HG02610 (cell line): ENCODE measurements around the gene ERICH2.
A peak's percentile ranks its signal among the peaks of the same experiment; 100 is the strongest.

Experiments used
- ATAC-seq: cut with Tn5 transposase; IDR thresholded peaks from one replicate; pipeline ENCODE4 v1.9.1; 2021; ENCODE audit warnings: mild to moderate bottlenecking, moderate library complexity; ENCODE audit not compliant: unreplicated experiment

ERICH2 gene

GRCh38 chr2:170762760-170763159 lies 7.4 kb upstream of the ERICH2 start:
- no peak for ATAC-seq

DNA sequence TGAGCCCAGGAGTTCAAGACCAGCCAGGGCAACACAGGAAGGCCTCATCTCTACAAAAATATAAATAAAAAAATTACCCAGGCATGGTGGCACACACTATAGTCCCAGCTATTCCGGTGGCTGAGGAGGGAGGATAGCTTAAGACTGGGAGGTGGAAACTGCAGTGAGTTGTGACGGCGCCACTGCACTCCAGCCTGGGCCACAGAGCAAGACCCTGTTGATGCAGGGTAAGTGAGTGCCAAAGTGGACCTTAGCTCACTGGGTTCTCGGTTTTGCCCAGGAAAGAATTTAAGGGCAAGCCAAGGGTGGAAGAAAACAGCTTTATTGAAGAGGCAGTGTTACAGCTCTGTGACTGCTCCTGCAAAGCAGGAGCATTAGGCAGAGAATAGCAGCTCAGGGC lies 6.9 kb upstream of the ERICH2 start:
- no peak for ATAC-seq

DNA sequence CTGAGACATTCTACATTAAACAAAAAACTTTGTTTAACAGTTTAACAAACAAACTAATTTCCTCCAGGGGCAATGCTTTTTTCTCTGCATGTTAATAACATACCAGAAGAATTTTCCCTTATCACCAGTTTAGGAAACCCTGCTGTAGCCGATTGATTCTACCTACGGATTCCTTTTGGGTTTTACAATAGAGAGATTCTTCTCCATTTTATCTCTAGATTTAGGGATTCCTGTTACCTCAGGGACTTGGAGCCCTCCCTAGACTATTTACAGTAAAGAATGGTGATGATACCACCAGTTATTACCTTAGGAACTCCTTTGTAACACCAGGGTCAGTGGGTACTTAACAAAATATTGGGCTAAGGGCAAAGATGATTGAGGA lies 5.3 kb upstream of the ERICH2 start:
- ATAC-seq: no peak

GRCh38 chr2:170766693-170767092 lies 3.5 kb upstream of the ERICH2 start:
- ATAC-seq: no peak

DNA sequence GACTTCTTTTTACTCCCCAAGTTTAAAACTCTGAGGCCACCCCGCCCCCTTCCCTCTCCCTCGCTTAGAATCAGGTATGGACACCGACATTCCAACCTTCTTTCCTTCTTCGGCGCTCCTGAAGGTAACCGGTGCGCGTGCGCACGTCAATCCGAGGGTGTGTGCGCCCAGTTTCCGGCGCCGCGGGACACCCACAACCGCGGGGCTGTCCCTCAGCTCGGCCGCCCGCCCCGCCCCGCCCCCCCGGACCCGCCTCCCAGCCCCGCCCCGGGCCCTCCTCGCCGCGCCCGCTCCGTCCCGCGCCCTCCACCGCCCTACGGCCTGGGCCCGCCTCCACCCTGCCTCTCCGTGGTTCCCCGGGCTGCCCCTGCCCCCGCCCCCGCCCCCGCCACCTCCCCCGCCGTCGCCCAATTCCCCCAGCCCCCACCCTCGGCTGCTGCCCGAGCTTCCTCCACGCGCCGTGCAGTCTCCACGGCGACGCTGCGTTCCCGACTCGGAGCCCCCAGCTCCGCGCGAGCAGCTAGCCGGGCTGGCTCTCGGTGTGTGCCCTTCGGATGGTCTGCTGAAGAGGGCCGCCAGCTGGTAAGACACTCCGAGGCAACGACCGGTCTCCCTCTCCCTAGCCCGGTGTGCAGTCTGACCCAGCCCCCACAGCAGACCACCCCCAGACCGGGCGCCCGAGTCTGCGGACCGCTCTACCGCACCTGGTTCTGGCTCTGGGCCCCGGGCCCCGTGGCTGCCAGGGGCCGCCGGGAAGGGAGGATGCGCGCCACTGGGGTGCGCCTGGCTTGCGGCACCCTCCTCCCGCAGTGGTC lies 635 bp downstream of the ERICH2 start:
- peak; percentile 83 for ATAC-seq

DNA sequence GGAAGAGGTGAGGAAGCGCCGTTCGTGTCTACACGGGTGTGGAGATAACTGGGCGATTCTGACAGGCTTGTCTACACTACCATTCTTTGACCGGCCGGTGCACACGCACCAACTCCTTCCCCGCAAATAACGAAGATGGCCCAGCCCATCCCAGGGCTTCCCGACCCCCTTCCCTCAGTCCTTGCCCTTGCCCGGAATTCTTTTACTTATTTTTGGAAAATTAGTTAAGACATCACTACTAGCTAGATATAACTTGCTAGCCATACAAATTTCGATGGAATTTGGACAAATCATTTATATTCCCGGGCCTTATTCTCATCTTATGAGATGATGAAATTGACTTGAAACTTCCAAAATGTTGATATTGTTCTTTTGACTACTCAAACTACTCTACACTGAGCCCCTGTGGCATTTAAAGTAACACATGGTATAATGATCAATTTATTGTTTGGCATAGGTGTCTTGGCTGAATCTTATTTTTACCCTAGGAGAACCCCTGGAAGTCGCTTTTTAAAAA lies 1.3 kb downstream of the ERICH2 start:
- no peak for ATAC-seq

DNA sequence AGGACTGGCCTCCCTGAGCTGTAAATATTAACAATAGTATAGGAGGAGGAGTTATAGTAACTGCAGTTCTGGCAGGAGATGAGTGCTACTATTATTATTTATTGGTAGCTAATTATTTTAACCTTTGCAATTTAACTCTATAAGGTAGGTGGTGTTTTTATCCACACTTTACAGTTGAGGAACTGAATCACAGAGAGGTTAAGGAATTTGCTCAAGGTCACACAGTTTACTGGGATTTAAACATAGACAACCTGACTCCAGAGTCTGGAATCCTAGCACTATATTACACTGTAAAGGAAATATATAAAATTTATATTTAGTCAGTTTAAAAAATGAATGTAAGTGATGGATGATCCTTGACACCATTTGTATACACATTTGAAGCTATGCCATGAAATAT lies 2.1 kb downstream of the ERICH2 start:
- no peak for ATAC-seq

GRCh38 chr2:170774074-170774473 lies 3.9 kb downstream of the ERICH2 start:
- ATAC-seq: no peak

DNA sequence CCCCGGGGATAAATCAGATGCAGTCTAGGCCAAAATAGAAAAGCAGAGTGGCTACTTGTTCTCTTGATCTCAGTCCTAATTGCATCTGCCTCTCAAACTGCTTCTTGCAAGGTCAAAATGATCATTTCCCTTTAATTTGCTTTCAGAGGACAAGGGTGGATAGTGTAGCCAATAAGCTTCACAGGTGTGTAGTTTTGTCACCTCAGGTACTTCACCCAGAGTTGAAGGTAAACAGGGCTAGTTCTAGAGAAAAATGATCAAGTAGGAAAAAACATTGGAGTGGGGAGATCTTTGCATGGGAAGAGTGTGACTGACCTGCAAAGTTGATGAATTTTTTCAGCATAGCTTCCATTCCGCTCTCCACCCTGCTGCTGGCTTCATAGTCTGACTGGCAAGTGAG lies 8.7 kb downstream of the ERICH2 start:
- ATAC-seq: no peak

DNA sequence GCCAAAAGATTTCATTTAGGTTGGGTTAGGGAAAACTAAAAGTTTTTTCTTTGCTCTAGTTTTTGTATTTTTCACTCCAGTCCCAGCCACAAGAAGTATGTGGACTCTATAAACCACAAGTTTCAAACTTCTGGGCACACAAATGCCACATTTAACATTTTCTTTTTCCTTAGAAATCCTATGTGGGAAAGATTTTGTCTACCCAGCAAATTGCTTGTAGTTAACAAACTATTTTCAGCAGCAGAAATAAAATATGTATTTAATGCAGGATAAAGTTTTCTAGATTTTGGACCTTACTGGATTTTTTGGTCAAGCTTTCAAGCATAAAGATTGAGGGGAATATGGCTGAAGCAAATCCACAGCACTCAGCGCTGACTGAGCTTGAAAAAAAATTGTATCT lies 9.1 kb downstream of the ERICH2 start:
- ATAC-seq: no peak

- ATAC-seq: no peak
Observed at GRCh38 chr2:170782673-170783072, 12.5 kb downstream of the ERICH2 start.

- ATAC-seq: no peak
Observed at GRCh38 chr2:170783549-170783948, 13.4 kb downstream of the ERICH2 start.

DNA sequence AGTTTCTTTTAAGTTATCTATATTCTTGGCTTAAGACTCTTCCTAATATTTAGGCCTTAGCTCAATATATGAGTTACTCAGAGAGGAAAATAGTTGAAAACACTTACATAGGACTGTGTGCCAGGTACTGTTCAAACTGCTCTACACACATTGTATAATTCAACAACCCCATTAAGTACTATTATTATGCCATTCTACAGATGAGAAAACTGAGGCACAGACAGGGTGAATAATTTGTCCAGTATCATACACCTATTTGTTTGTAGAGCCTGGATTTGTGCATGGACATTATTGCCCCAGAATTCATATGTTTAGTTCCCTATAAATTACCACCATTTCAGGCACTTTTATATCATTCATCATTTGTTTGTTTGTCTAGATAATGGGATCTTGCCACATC lies 28.8 kb downstream of the ERICH2 start:
- ATAC-seq: no peak

DNA sequence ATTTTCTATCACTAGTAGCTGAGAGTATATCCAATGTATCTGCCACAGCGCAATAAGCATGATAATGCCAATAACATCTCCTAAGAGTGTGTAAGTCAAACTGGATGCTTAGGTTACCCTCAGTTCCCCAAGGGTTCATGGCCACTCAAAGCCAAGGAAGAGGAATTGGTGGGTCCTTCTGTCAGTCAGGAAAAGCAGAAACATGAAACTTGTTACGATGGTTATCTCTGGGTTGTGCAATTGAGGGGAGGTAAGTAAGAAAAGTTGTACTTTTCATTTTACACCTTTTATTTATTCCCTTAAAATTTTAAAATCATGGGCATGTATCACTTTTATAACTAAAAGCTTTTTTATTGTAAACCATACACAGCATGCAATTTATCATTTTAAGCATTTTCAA lies 36.4 kb downstream of the ERICH2 start:
- no peak for ATAC-seq

DNA sequence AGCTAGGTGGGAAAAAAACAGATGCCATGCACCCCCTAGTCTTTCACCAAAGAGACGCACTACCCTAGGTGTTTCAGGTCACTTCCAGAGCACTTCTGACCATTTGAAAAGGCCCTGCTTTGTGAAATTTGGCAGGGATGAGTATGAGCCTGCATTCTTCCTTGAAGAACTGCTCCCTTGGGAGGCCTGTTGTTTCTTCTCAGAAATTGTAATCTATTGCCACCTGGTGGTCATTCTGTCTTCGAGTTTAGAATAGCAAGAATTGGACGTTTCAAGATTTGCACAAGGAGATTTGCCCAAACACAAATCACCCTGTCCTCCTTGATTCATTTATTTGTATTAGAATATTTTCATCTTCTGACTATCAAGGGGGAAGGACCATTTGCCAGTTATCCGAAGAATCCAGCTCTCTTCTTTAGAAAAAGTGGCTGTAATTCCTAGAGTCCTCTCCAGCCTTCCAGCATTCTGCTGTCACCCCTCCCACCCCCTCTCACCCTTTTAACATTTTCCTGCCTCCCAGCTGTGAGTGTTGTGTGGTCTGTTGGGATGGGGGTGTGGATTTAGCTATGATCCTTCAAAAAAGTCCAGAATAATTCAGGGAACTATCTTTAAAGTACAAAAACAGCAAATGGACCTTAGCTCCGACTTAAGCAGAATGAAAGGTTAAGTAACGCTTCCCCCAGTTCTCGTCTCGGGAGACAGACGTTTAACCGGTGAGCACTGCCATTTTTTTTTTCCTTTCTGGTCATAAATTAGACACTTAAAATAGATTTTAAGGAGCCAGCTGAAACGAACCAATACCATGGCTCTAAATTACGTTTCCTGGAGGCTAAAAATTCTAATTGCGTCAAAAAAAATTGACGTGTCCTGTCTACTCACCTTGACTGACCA lies 42.8 kb downstream of the ERICH2 start:
- no peak for ATAC-seq

- ATAC-seq: no peak
Observed at GRCh38 chr2:170813611-170814532, 43.7 kb downstream of the ERICH2 start.

DNA sequence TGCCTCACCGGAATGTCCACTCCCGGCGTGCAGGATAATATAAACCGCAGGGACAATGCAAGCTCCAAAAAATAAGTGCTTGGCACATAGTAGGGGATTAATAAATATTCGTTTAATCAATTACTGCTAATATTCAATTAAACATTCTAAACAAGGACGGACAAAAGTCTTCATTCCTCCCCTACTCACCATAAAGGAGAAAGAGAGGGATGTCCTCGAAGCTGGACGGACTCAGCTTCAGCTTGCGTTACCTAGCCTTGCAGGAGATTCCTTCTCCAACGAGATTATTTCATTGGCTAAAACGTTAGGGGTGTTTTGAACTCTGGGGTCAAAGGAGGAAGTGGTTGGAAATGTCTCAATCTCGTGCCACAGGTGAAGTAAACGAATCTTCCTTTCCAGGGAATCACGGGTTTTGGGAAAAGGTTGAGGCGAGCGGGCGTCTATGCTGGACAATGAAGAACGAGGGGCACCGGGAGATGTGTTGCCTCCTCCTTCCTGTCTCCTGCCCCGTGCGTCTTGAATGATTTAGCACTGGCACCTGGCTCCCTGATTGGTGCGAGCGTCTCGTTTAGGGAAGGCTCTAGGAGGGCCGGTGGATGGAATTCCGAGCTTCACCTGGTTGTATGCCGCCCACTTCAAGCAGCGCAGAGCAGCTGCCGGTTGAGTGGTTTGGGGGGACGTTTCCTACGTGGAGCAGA lies 44.5 kb downstream of the ERICH2 start:
- no peak for ATAC-seq

GRCh38 chr2:170815311-170815710 lies 45.1 kb downstream of the ERICH2 start:
- ATAC-seq: no peak

DNA sequence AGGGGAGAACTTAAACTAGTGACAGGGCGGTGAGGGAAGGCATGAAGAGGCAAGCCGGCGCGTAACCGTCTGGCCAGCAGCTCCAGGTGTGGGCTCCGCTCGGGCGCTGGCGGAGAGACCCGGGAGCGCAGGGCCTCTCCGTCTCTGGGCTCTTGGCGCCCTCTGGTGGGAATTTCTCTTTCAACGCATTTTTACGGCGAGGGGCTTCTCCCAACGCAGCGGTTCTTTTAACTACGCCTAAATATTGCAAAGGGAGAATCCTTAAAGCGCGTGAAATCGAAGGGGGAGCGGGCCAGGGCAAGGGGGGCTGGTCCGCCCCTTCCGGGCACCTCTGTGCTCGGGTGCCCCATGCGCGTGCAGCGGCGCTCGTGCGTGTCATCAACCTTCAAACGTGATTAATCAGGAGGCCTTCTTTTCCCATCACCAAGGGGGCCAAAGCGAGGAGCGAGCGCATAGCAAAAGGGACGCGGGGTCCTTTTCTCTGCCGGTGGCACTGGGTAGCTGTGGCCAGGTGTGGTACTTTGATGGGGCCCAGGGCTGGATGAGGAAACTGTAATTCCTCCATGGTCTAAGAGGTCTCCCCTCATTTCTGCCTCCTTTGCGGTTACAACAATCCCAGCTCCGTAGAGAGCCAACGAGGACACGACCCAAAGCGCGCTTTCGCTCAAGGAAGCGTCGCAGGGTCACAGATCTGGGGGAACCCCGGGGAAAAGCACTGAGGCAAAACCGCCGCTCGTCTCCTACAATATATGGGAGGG lies 45.7 kb downstream of the ERICH2 start:
- peak; percentile 37 for ATAC-seq
